ENCODE results near the gene LPO.

GRCh38 chr17:58229881-58230280 is 8.5 kb upstream of the LPO start:
- TF ChIP-seq CTCF (IDR thresholded peaks at IDR 0.05; ENCODE audit: low read depth, low read length) (no peak), EZH2phosphoT487 (IDR thresholded peaks at IDR 0.05; ENCODE audit: low read depth) (no peak)
